Measurements from ENCODE around the gene KCNQ1. TPM values are rescaled to one million over a fixed set of nuclear protein-coding genes. Genes with fewer than 3 reads are reported as not detected.

The KCNQ1 gene
- polyA plus RNA-seq, 1 donor (not counting 4 experiments of a cell fraction or from before 2014, with no cell fraction given), result not detected

- no peaks in the 10 kb centered on the region for H3K4me1 ChIP-seq (ENCODE audit: control insufficient read depth, extremely low read depth, insufficient read depth, low read length)
- H4K20me1 ChIP-seq (ENCODE audit: control insufficient read depth, extremely low read depth, insufficient read depth, low read length), result no peaks in the 10 kb centered on the region
- dilution Hi-C loops (cut with MboI; ENCODE audit: extremely low pct_ligation_motif_present, low sequenced_read_pairs), result no loop called here
- H3K79me2 ChIP-seq (ENCODE audit: control insufficient read depth, insufficient read depth, low read length), result no peaks in the 10 kb centered on the region
- FAIRE-seq (no peak), DNase-seq (ENCODE audit: low read depth, low spot score) (no peak)
- H3K36me3 ChIP-seq (ENCODE audit: control insufficient read depth in 2 of 2, extremely low read depth in 1 of 2, insufficient read depth in 2 of 2, low read length in 2 of 2), result no peaks in the 10 kb centered on the region
- no peak for TF ChIP-seq EZH2 (IDR thresholded peaks at IDR 0.05; ENCODE audit: low read length)
- no peak for TF ChIP-seq CTCF (optimal IDR thresholded peaks at IDR 0.05 in 1 of 3, IDR thresholded peaks at IDR 0.05 in 1 of 3, conservative IDR thresholded peaks at IDR 0.05 in 1 of 3; ENCODE audit: extremely low read depth in 1 of 3, insufficient read depth in 2 of 3, low read length in 3 of 3)
- H3K9ac ChIP-seq (ENCODE audit: control insufficient read depth, extremely low read depth, insufficient read depth, low read length), result no peak overlapping the region
- H2AFZ ChIP-seq (ENCODE audit: control insufficient read depth, low read length), result no peak overlapping the region
- no peaks in the 10 kb centered on the region for H3K27me3 ChIP-seq (ENCODE audit: control insufficient read depth, extremely low read depth, insufficient read depth, low read length)
- H3K4me2 ChIP-seq (ENCODE audit: control insufficient read depth, extremely low read depth, insufficient read depth, low read depth, low read length), result no peak overlapping the region
- H3K9me3 ChIP-seq (ENCODE audit: control insufficient read depth, low read depth, low read length), result no peaks in the 10 kb centered on the region
- no peak overlapping the region for H3K27ac ChIP-seq (ENCODE audit: control insufficient read depth, insufficient read depth, low read length)
- H3K9me1 ChIP-seq (ENCODE audit: control insufficient read depth, extremely low read depth, insufficient read depth, low read length), result no peaks in the 10 kb centered on the region
- H3K4me3 ChIP-seq (ENCODE audit: control insufficient read depth in 2 of 3, extremely low read depth in 1 of 3, insufficient read depth in 2 of 3, low read depth in 1 of 3, low read length in 3 of 3), result no peak overlapping the region
These were observed 12.2 kb upstream of the KCNQ1 start for GRCh38 chr11:2432628-2433071.

- Histone ChIP-seq H3K79me2 (ENCODE audit: control insufficient read depth, insufficient read depth, low read length) (no peaks in the 10 kb centered on the region), H2AFZ (ENCODE audit: control insufficient read depth, low read length) (no peak overlapping the region), H4K20me1 (ENCODE audit: control insufficient read depth, extremely low read depth, insufficient read depth, low read length) (no peaks in the 10 kb centered on the region), H3K4me2 (ENCODE audit: control insufficient read depth, extremely low read depth, insufficient read depth, low read depth, low read length) (no peak overlapping the region), H3K27me3 (ENCODE audit: control insufficient read depth, extremely low read depth, insufficient read depth, low read length) (no peaks in the 10 kb centered on the region), H3K4me3 (ENCODE audit: control insufficient read depth in 2 of 3, extremely low read depth in 1 of 3, insufficient read depth in 2 of 3, low read depth in 1 of 3, low read length in 3 of 3) (no peak overlapping the region), H3K9ac (ENCODE audit: control insufficient read depth, extremely low read depth, insufficient read depth, low read length) (no peak overlapping the region), H3K4me1 (ENCODE audit: control insufficient read depth, extremely low read depth, insufficient read depth, low read length) (no peaks in the 10 kb centered on the region), H3K36me3 (ENCODE audit: control insufficient read depth in 2 of 2, extremely low read depth in 1 of 2, insufficient read depth in 2 of 2, low read length in 2 of 2) (no peaks in the 10 kb centered on the region), H3K27ac (ENCODE audit: control insufficient read depth, insufficient read depth, low read length) (no peak overlapping the region), H3K9me1 (ENCODE audit: control insufficient read depth, extremely low read depth, insufficient read depth, low read length) (no peaks in the 10 kb centered on the region), H3K9me3 (ENCODE audit: control insufficient read depth, low read depth, low read length) (no peaks in the 10 kb centered on the region)
- dilution Hi-C loops (cut with MboI; ENCODE audit: extremely low pct_ligation_motif_present, low sequenced_read_pairs), result no loop called here
- DNase-seq (ENCODE audit: low read depth, low spot score) (no peak), FAIRE-seq (no peak)
- TF ChIP-seq CTCF (optimal IDR thresholded peaks at IDR 0.05 in 1 of 3, IDR thresholded peaks at IDR 0.05 in 1 of 3, conservative IDR thresholded peaks at IDR 0.05 in 1 of 3; ENCODE audit: extremely low read depth in 1 of 3, insufficient read depth in 2 of 3, low read length in 3 of 3) (no peak), EZH2 (IDR thresholded peaks at IDR 0.05; ENCODE audit: low read length) (no peak)
These were observed 11.5 kb upstream of the KCNQ1 start for GRCh38 chr11:2433106-2433925.

Measured in keratinocyte (primary cell).